SU-DHL-6 (cell line): ENCODE data around the gene MRPL38.

Experiments
- H2AFZ ChIP-seq: fragments of 200-600 bp; sonication (generic); 2 replicates; pipeline ENCODE4 v1.6.1; 2014; ENCODE audit warnings: low read depth, mild to moderate bottlenecking, moderate library complexity, mixed read lengths, antibody characterized with exemption, low read length; ENCODE audit not compliant: severe bottlenecking
- H3F3A ChIP-seq: fragments of 200-600 bp; shearing (Covaris generic); 2 replicates; pipeline ENCODE4 v1.6.0; 2016; ENCODE audit warnings: antibody characterized with exemption, mild to moderate bottlenecking; ENCODE audit not compliant: insufficient read depth
- H3K27ac ChIP-seq: fragments of 200-600 bp; sonication (generic); 2 replicates; pipeline ENCODE4 v1.5.1; 2016; ENCODE audit warnings: low read depth, mild to moderate bottlenecking, low read length, moderate library complexity, mixed read lengths
- H3K27me3 ChIP-seq: fragments of 200-600 bp; sonication (generic), shearing (Covaris generic); 2 replicates; pipeline ENCODE4 v1.6.0; 2014; ENCODE audit warnings: mild to moderate bottlenecking, low read length
- H3K36me3 ChIP-seq: fragments of 200-600 bp; sonication (generic); 2 replicates; pipeline ENCODE4 v1.6.1; 2014; ENCODE audit warnings: mild to moderate bottlenecking, low read length, mixed read lengths
- H3K4me2 ChIP-seq: fragments of 300-600, 200-600 bp; shearing (Covaris generic), sonication (generic); 2 replicates; pipeline ENCODE4 v1.6.0; 2014; ENCODE audit warnings: low read length, low read depth, mild to moderate bottlenecking; ENCODE audit not compliant: poor library complexity, severe bottlenecking
- H3K4me3 ChIP-seq: fragments of 200-600 bp; sonication (generic); 2 replicates; pipeline ENCODE4 v1.5.1; 2014; ENCODE audit warnings: antibody characterized with exemption, low read length, mild to moderate bottlenecking, mixed read lengths; ENCODE audit not compliant: insufficient read depth, poor library complexity, severe bottlenecking
- H3K79me2 ChIP-seq: fragments of 200-600 bp; sonication (generic); 2 replicates; pipeline ENCODE4 v1.6.1; 2014; ENCODE audit warnings: mild to moderate bottlenecking, low read length, moderate library complexity; ENCODE audit not compliant: insufficient read depth
- H3K9ac ChIP-seq: fragments of 200-600 bp; sonication (generic); 2 replicates; pipeline ENCODE4 v1.7.0; 2014; ENCODE audit warnings: mild to moderate bottlenecking, low read length
- H3K9me2 ChIP-seq: fragments of 200-600 bp; sonication (generic); replicated peaks from 2 replicates; pipeline ENCODE4 v1.6.1; 2014; ENCODE audit warnings: low read length; ENCODE audit not compliant: insufficient read depth
- H3K9me3 ChIP-seq: fragments of 200-600 bp; sonication (generic); 2 replicates; pipeline ENCODE4 v1.6.1; 2014; ENCODE audit warnings: low read length, mixed read lengths; ENCODE audit not compliant: insufficient read depth
- H4K20me1 ChIP-seq: fragments of 200-600 bp; sonication (generic); 2 replicates; pipeline ENCODE4 v1.6.1; 2014; ENCODE audit warnings: low read depth, mild to moderate bottlenecking, antibody characterized with exemption, low read length, moderate library complexity, mixed read lengths
- EZH2phosphoT487 ChIP-seq: fragments of 200-600 bp; sonication (generic), shearing (Covaris generic); conservative IDR thresholded peaks from 2 replicates; pipeline ENCODE4 v1.6.1; 2018; ENCODE audit warnings: mild to moderate bottlenecking, antibody characterized with exemption, low read length, moderate library complexity, mixed read lengths
- TF ChIP-seq, protein P1 (sequence below): fragments of 200-600 bp; sonication (generic); IDR thresholded peaks from one replicate; pipeline ENCODE4 v1.5.1; 2017; ENCODE audit warnings: antibody characterized with exemption, mild to moderate bottlenecking, low read length, moderate library complexity; ENCODE audit not compliant: insufficient read depth, poor library complexity, severe bottlenecking

The MRPL38 gene

DNA sequence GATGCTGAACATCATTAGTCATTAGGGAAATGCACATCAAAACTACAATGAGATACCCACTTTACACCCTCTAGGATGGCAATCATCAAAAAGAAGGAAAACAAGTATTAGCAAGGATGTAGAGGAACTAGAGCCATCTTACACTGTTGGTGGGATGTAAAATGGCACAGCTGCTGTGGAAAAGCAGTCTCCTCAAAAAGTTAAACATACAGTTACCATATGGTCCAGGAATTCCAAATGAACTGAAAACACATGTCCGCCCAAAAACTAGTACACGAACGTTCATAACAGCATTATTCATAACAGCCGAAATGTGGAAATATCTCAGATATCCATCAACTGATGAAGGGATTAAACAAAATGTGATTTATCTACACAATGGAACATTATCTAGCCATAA is 29.1 kb upstream of the MRPL38 start:
- no peaks in the 10 kb centered on the region for H4K20me1 ChIP-seq
- no peak overlapping the region for H3K27ac ChIP-seq
- H3K4me3 ChIP-seq: no peak overlapping the region
- no peaks in the 10 kb centered on the region for H3K79me2 ChIP-seq
- H3K9ac ChIP-seq: no peak overlapping the region
- no peak overlapping the region for H2AFZ ChIP-seq
- TF ChIP-seq, protein P1, sequence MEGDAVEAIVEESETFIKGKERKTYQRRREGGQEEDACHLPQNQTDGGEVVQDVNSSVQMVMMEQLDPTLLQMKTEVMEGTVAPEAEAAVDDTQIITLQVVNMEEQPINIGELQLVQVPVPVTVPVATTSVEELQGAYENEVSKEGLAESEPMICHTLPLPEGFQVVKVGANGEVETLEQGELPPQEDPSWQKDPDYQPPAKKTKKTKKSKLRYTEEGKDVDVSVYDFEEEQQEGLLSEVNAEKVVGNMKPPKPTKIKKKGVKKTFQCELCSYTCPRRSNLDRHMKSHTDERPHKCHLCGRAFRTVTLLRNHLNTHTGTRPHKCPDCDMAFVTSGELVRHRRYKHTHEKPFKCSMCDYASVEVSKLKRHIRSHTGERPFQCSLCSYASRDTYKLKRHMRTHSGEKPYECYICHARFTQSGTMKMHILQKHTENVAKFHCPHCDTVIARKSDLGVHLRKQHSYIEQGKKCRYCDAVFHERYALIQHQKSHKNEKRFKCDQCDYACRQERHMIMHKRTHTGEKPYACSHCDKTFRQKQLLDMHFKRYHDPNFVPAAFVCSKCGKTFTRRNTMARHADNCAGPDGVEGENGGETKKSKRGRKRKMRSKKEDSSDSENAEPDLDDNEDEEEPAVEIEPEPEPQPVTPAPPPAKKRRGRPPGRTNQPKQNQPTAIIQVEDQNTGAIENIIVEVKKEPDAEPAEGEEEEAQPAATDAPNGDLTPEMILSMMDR: no peak
- no peak for TF ChIP-seq EZH2phosphoT487
- no peaks in the 10 kb centered on the region for H3K27me3 ChIP-seq
- H3K9me3 ChIP-seq: no peaks in the 10 kb centered on the region
- no peak overlapping the region for H3K4me2 ChIP-seq
- no peaks in the 10 kb centered on the region for H3K9me2 ChIP-seq
- no peaks in the 10 kb centered on the region for H3F3A ChIP-seq
- no peaks in the 10 kb centered on the region for H3K36me3 ChIP-seq

DNA sequence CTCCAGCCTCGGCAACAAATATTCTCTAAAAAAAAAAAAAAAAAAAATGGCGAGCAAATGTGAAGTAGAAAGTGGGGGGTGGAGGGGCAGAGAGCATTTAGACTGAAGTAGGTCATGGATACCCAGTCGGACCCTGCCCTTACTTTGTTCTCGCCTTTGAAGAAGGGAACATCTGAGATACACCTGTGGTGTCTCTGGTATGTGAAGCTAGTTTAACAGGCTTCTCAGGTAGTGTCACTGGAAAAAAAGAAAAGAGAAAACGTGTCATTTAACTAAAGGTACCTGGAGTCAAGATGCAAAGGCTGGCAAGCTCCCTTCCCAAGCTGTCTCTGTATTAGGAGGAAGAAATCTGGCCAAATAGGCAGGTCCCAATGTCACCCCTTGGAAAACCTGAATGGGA is 28.2 kb upstream of the MRPL38 start:
- TF ChIP-seq EZH2phosphoT487: no peak
- TF ChIP-seq, protein P1: no peak
- Histone ChIP-seq H4K20me1 (no peaks in the 10 kb centered on the region), H3K27me3 (no peaks in the 10 kb centered on the region), H3K36me3 (no peaks in the 10 kb centered on the region), H3K79me2 (no peaks in the 10 kb centered on the region), H3K4me3 (no peak overlapping the region), H3K4me2 (no peak overlapping the region), H2AFZ (no peak overlapping the region), H3K9me2 (no peaks in the 10 kb centered on the region), H3K9ac (no peak overlapping the region), H3K27ac (no peak overlapping the region), H3K9me3 (no peaks in the 10 kb centered on the region), H3F3A (no peaks in the 10 kb centered on the region)

DNA sequence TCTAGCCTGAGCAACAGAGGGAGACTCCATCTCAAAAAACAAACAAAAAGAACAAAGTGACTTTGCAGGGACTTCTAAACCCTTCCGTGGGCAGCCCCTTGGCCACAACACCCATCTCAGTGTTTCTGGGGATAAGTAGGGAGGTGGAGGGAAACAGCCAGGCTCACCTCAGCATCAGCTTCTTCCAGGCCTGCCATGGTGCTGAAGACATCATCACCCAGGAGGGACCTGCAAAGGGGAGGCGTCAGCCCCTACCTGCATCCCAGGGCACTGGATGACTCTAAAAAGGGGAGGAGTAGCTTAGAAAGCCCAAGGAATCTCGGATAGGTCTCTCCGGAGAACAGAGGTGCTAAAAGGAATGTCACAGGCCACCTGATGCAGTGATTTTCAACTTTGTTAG is 26.4 kb upstream of the MRPL38 start:
- no peaks in the 10 kb centered on the region for H3K79me2 ChIP-seq
- no peaks in the 10 kb centered on the region for H3K27me3 ChIP-seq
- no peak overlapping the region for H3K9ac ChIP-seq
- no peaks in the 10 kb centered on the region for H3K9me3 ChIP-seq
- no peaks in the 10 kb centered on the region for H3K36me3 ChIP-seq
- no peaks in the 10 kb centered on the region for H3K9me2 ChIP-seq
- TF ChIP-seq, protein P1: no peak
- TF ChIP-seq EZH2phosphoT487: no peak
- no peak overlapping the region for H3K27ac ChIP-seq
- H3K4me3 ChIP-seq: no peak overlapping the region
- H3F3A ChIP-seq: no peaks in the 10 kb centered on the region
- no peaks in the 10 kb centered on the region for H4K20me1 ChIP-seq
- H3K4me2 ChIP-seq: no peak overlapping the region
- no peak overlapping the region for H2AFZ ChIP-seq
